Right lobe of liver (tissue), 6 donors: ENCODE data around the gene KRTAP5-1. TPM values are rescaled to one million over a fixed set of nuclear protein-coding genes. Genes with fewer than 3 reads are reported as not detected.

ENCODE experiments used
- ATAC-seq, 4 donors: fragments of 200-7000 bp; cut with Tn5 transposase; one replicate each; pipeline ENCODE4 v1.9.1; 2020; ENCODE audit warnings: mild to moderate bottlenecking in 4 of 4, moderate library complexity in 4 of 4
- DNase-seq, 3 donors: peaks; one replicate each; pipeline ENCODE4 v3.0.0-alpha.2; 2020
- H3K27ac ChIP-seq, 3 donors: fragments of 200-600 bp; one replicate each; pipeline ENCODE4 v1.8.0; 2022
- H3K27me3 ChIP-seq, 2 donors: fragments of 200-600 bp; one replicate each; pipeline ENCODE4 v1.8.0; 2022
- H3K36me3 ChIP-seq, 4 donors: fragments of 200-600 bp; sonication (generic) in 1 of 4; one replicate each; pipeline versions ENCODE4 v1.5.1 to v1.8.0; 2017 to 2022; ENCODE audit warnings: control low read depth in 1 of 4
- H3K4me1 ChIP-seq, 4 donors: fragments of 200-600 bp; sonication (generic) in 1 of 4; one replicate each; pipeline versions ENCODE4 v1.5.1 to v1.8.0; 2017 to 2022; ENCODE audit warnings: control low read depth in 1 of 4
- H3K4me3 ChIP-seq, 3 donors: fragments of 200-600 bp; one replicate each; pipeline ENCODE4 v1.8.0; 2022
- H3K9me3 ChIP-seq, 4 donors: fragments of 200-600 bp; sonication (generic) in 1 of 4; one replicate each; pipeline versions ENCODE4 v1.5.1 to v1.8.0; 2017 to 2022; ENCODE audit warnings: control low read depth in 1 of 4
- POLR2A ChIP-seq: fragments of 450-650 bp; IDR thresholded peaks from one replicate; pipeline ENCODE4 v1.6.1; 2017; ENCODE audit warnings: antibody characterized with exemption, mild to moderate bottlenecking
- WGBS: methylation state at CpG from one replicate; pipeline ENCODE4 v1.1.6; 2018; ENCODE audit warnings: low coverage, low lambda C conversion rate; ENCODE audit not compliant: insufficient coverage; ENCODE audit errors: missing lambda C conversion rate; 5-methylcytosine and 5-hydroxymethylcytosine counted together
- intact Hi-C, 2 donors: fragments of 100-400 bp; cut with DNase I; formaldehyde crosslinking; loops; one replicate each; pipeline versions ENCODE4 v1.11.2 to v1.14.1; 2022
- total RNA-seq, 6 experiments: library from RNA; depleted of rRNA in 2 of 6; stranded (reverse); fragments of >200 nt in 2 of 6; fragmentation: NEBNext Ultra II Directional in 3 of 6; extraction: Animal tissue kit (Norgen Biotek cat#: 25700) in 3 of 6; gene quantifications; one replicate each; pipeline versions ENCODE4 v1.1.0 to v1.2.4, GENCODE V29; 2016 to 2023
- TF ChIP-seq, protein P1 (sequence below), 4 donors: fragments of 200-600 bp in 3 of 4; fragments of 450-650 bp in 1 of 4; IDR thresholded peaks; one replicate each; pipeline versions ENCODE4 v1.5.1 to v1.8.0; 2016 to 2022; ENCODE audit warnings: antibody characterized with exemption in 4 of 4, mild to moderate bottlenecking in 2 of 4
- donor health status: DM: no; HTN: yes; CAD: no.
- donor health status: DM: no; HTN: no; CAD: no.
- donor health status: DM: no; HTN: no; CAD: no.
- donor health status: DM: no; HTN: yes; CAD: no.
- donor health status: DM: no; HTN: yes; CAD: no.

Gene KRTAP5-1
- total RNA-seq, 6 experiments from 2014 or later, result not detected

DNA sequence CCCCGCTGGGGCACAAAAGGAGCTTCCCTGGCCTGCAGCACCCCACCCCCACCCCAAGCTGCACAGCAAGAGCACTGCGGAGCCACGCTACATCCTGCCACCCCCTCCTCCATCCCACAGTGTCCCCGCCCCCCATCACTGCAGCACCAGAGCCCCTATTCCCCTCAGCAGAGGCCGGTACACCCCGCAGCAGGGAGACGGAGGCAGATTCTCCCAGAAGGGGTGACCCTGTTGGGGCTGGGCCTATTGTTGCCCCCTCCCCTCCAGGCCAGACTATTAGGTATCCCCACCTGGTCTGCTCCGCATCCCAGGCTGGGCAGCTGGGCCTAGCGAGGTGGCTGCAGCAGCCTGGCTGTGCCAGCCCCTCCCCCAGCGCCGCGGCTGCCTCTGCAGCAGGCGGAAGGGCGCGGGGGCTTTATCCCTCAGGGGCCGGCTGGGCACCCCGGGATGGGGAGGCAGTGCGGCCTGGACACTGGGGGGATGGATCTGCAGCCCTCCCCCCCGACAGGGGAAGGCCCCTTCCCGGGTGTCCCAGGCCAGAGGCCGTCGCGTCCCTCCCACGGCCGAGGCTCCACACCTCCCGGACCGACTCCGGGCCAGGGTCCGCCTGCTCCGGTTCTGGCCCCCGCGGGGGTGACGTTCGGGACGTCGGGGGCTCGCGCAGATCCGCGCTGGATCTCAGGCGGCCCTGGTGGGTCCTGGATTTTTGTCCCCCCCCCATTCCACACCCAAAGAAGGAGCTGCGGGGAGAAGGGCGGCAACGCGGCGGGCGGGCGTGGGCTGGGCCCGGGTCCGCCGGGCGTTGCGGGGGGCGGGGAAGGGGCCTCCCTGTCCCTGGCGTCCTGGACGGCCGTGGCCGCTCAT is 14.0 kb downstream of the KRTAP5-1 start:
- DNase-seq, result peak in 1 of 3 donors; percentile 37
- H3K4me3 ChIP-seq, result peak overlapping the region; percentile 32 to 65 (median 36)

DNA sequence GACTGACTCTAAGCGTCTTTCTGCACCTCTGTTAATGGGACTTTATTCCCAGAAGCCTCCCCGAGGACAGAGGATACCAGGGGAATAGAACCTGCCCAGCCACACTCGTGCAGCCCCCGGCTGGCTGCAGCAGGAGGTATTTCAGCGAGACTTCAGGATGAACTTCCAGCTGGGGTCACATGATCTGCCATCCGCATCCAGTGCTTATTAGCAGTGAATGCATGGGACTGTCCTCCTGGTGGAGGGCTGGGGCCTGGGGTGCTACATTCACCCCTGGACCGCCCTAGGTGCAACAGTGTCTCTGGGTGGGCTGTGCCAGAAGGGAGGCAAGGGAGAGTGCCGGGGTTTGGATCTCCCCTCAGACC is 14.6 kb downstream of the KRTAP5-1 start:
- DNase-seq (peak in 1 of 3 donors; percentile 17), ATAC-seq (no peak)
- Histone ChIP-seq H3K36me3 (no peaks in the 10 kb centered on the region), H3K4me3 (peak overlapping the region in 1 of 3 donors; percentile 65), H3K4me1 (peaks cover 0 to 19% (median 5%) of the 10 kb centered on the region in 4 donors), H3K27me3 (no peaks in the 10 kb centered on the region), H3K27ac (no peak overlapping the region), H3K9me3 (no peaks in the 10 kb centered on the region)
- TF ChIP-seq, protein P1, sequence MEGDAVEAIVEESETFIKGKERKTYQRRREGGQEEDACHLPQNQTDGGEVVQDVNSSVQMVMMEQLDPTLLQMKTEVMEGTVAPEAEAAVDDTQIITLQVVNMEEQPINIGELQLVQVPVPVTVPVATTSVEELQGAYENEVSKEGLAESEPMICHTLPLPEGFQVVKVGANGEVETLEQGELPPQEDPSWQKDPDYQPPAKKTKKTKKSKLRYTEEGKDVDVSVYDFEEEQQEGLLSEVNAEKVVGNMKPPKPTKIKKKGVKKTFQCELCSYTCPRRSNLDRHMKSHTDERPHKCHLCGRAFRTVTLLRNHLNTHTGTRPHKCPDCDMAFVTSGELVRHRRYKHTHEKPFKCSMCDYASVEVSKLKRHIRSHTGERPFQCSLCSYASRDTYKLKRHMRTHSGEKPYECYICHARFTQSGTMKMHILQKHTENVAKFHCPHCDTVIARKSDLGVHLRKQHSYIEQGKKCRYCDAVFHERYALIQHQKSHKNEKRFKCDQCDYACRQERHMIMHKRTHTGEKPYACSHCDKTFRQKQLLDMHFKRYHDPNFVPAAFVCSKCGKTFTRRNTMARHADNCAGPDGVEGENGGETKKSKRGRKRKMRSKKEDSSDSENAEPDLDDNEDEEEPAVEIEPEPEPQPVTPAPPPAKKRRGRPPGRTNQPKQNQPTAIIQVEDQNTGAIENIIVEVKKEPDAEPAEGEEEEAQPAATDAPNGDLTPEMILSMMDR (IDR thresholded peaks at IDR 0.05), result no peak
- TF ChIP-seq POLR2A, result no peak
- intact Hi-C loops, result loop anchor here in 1 of 2 donors (10.0 kb wide), 1 partner anchor 116 kb away; no protein-coding TSS in a partner anchor
- 80% methylated on average over 1 of the region's 8 CpGs for WGBS

More for the DNA sequence above, 14.0 kb downstream of the KRTAP5-1 start:
- ATAC-seq, result no peak
- H3K27ac ChIP-seq, result no peak overlapping the region
- H3K9me3 ChIP-seq, result no peaks in the 10 kb centered on the region
- 14% methylated on average over 10 of the region's 58 CpGs for WGBS
- peaks cover 0 to 19% (median 5%) of the 10 kb centered on the region in 4 donors for H3K4me1 ChIP-seq
- H3K36me3 ChIP-seq, result no peaks in the 10 kb centered on the region
- H3K27me3 ChIP-seq, result no peaks in the 10 kb centered on the region
- intact Hi-C loops, result loop anchor here in 1 of 2 donors (10.0 kb wide), 1 partner anchor 116 kb away; no protein-coding TSS in a partner anchor
- TF ChIP-seq, protein P1 (IDR thresholded peaks at IDR 0.05), result no peak
- TF ChIP-seq POLR2A, result no peak

DNA sequence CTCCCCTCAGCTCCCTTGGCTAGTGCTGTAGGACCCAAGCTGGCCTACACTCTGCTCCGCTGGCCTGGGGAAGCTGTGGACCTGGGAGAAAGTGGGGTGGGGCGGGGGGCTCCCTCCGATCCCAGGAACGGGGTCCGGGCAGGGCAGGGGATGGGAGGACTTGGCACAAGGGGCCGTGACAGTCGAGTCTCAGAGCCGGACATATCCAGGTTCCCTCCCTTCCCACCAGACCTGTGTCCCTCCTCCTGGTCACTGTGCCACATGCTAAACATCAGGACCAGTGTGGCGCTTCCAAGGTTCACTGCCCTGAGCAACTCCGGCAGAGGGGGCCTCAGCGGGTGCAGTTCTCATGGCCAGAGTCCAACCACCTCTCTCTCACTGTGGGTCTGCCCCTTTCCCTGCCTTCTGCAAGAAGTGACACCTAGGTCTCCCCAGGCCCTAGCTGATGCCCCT is 15.1 kb downstream of the KRTAP5-1 start:
- Histone ChIP-seq H3K9me3 (no peaks in the 10 kb centered on the region), H3K36me3 (no peaks in the 10 kb centered on the region), H3K4me1 (peaks cover 0 to 19% (median 5%) of the 10 kb centered on the region in 4 donors), H3K27me3 (no peaks in the 10 kb centered on the region), H3K4me3 (no peak overlapping the region), H3K27ac (no peak overlapping the region)
- TF ChIP-seq POLR2A, result no peak
- TF ChIP-seq, protein P1 (IDR thresholded peaks at IDR 0.05), result no peak
- WGBS, result 65% methylated on average over 2 of the region's 11 CpGs
- intact Hi-C loops, result loop anchor here in 1 of 2 donors (10.0 kb wide), 1 partner anchor 115 kb away; no protein-coding TSS in a partner anchor
- DNase-seq (peak in 1 of 3 donors; percentile 20), ATAC-seq (no peak)

DNA sequence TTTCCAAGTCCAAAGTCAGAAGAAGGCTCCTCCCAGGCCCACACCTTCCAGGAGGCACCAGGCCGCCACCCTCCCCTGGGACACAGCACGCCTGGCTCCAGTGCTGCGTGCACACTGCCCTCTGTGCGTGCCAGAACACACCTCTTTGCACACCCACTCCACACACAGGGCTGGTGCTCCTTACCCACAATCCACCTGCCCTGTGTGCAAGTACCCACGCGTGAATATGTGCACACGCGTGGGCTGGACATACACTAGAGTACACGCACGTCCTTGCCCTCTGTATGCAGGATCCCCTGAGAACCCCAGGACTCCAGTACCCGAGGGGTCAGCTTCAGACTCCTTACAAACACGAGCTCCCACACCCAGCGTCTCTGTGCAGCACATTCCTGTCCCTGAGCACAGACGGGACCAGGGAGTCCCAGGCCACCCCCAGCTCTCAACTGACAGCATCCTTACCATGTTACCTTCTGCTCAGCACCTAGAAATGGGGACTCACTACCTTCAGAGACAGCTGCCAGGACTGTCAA is 15.8 kb downstream of the KRTAP5-1 start:
- TF ChIP-seq POLR2A, result no peak
- TF ChIP-seq, protein P1 (IDR thresholded peaks at IDR 0.05), result no peak
- intact Hi-C loops, result no loop called here
- Histone ChIP-seq H3K36me3 (no peaks in the 10 kb centered on the region), H3K4me3 (no peak overlapping the region), H3K27ac (no peak overlapping the region), H3K4me1 (peaks cover 0 to 16% (median 4%) of the 10 kb centered on the region in 4 donors), H3K27me3 (no peaks in the 10 kb centered on the region), H3K9me3 (no peaks in the 10 kb centered on the region)
- ATAC-seq (no peak), DNase-seq (peak in 1 of 3 donors; percentile 14)
- WGBS, result 37% methylated on average over 2 of the region's 14 CpGs
